HEK293 (cell line): ENCODE results near the gene CEBPZ.

Source experiments
- CTCF ChIA-PET: fragments of 350-600 bp; formaldehyde crosslinking; extraction: SDS; loops from one replicate; lab custom pipeline; 2021; ENCODE audit warnings: antibody characterized with exemption; lab: Yijun Ruan, JAX
- POLR2A ChIA-PET: fragments of 300-600 bp; formaldehyde crosslinking; extraction: SDS; loops from one replicate; lab custom pipeline; 2020; ENCODE audit warnings: antibody characterized with exemption, inconsistent platforms; lab: Yijun Ruan, JAX
- H3K27ac ChIP-seq: fragments of 200-500 bp; sonication (Bioruptor generic); 2 replicates; pipeline ENCODE4 v1.5.1; 2014; ENCODE audit warnings: low read depth, low read length, control low read depth, inconsistent platforms; ENCODE audit errors: extremely low read depth
- H3K36me3 ChIP-seq, 2 experiments: fragments of 200-500 bp in 1 of 2; sonication (Bioruptor generic) in 1 of 2; 1 replicate in 1 of 2; 2 replicates in 1 of 2; pipeline ENCODE4 v1.5.1; 2014 to 2017; ENCODE audit warnings: inconsistent platforms in 2 of 2, low read length in 2 of 2; ENCODE audit not compliant: control insufficient read depth in 2 of 2, insufficient read depth in 1 of 2
- H3K4me1 ChIP-seq: fragments of 200-500 bp; sonication (Bioruptor generic); 2 replicates; pipeline ENCODE4 v1.5.1; 2014; ENCODE audit warnings: mild to moderate bottlenecking, low read length, inconsistent platforms; ENCODE audit not compliant: control insufficient read depth, insufficient read depth
- H3K4me3 ChIP-seq: 2 replicates; pipeline ENCODE4 v1.5.1; 2011; ENCODE audit warnings: low read depth, mild to moderate bottlenecking, control low read depth, low read length, moderate library complexity
- H3K9me3 ChIP-seq: fragments of 200-500 bp; sonication (Bioruptor generic); 2 replicates; pipeline ENCODE4 v1.5.1; 2014; ENCODE audit warnings: low read depth, low read length, inconsistent platforms; ENCODE audit not compliant: control insufficient read depth, insufficient read depth
- ATF2 ChIP-seq: fragments of 450-650 bp; formaldehyde crosslinking; IDR thresholded peaks from 2 replicates; pipeline ENCODE4 v1.5.1; 2016; ENCODE audit warnings: missing biosample characterization, missing genetic modification characterization, low read depth
- CTCF ChIP-seq: fragments of 450-650 bp; formaldehyde crosslinking; IDR thresholded peaks from 2 replicates; pipeline ENCODE4 v1.5.1; 2016; ENCODE audit warnings: missing biosample characterization, missing genetic modification characterization
- PRDM1 ChIP-seq: fragments of 450-650 bp; formaldehyde crosslinking; IDR thresholded peaks from 2 replicates; pipeline ENCODE4; 2016; ENCODE audit warnings: missing biosample characterization, missing genetic modification characterization
- REPIN1 ChIP-seq: fragments of 450-650 bp; formaldehyde crosslinking; IDR thresholded peaks from 2 replicates; pipeline ENCODE4 v1.5.1; 2017; ENCODE audit warnings: missing biosample characterization, missing genetic modification characterization, low read depth
- SP7 ChIP-seq: fragments of 450-650 bp; formaldehyde crosslinking; IDR thresholded peaks from 2 replicates; pipeline ENCODE4 v1.5.1; 2016; ENCODE audit warnings: missing biosample characterization, missing genetic modification characterization
- TRIM28 ChIP-seq: IDR thresholded peaks from 2 replicates; pipeline ENCODE4 v1.6.1; 2011; ENCODE audit warnings: low read length, control low read depth, borderline replicate concordance
- WT1 ChIP-seq: fragments of 450-650 bp; formaldehyde crosslinking; IDR thresholded peaks from 2 replicates; pipeline ENCODE4 v1.5.1; 2016; ENCODE audit warnings: missing biosample characterization, missing genetic modification characterization
- ZBTB7A ChIP-seq: fragments of 450-650 bp; formaldehyde crosslinking; IDR thresholded peaks from 2 replicates; pipeline ENCODE4 v1.5.1; 2016; ENCODE audit warnings: low read depth, missing biosample characterization, missing genetic modification characterization
- ZNF133 ChIP-seq: fragments of 450-650 bp; formaldehyde crosslinking; IDR thresholded peaks from 2 replicates; pipeline ENCODE4 v1.5.1; 2016; ENCODE audit warnings: missing biosample characterization, missing genetic modification characterization
- ZNF175 ChIP-seq: fragments of 450-650 bp; formaldehyde crosslinking; IDR thresholded peaks from 2 replicates; pipeline ENCODE4 v1.5.1; 2016; ENCODE audit warnings: missing biosample characterization, missing genetic modification characterization
- ZNF202 ChIP-seq: fragments of 450-650 bp; formaldehyde crosslinking; IDR thresholded peaks from 2 replicates; pipeline ENCODE4 v1.5.1; 2016; ENCODE audit warnings: missing biosample characterization, missing genetic modification characterization, borderline replicate concordance
- ZNF211 ChIP-seq: fragments of 450-650 bp; formaldehyde crosslinking; IDR thresholded peaks from 2 replicates; pipeline ENCODE4 v1.5.1; 2016; ENCODE audit warnings: low read depth, missing biosample characterization, missing genetic modification characterization
- ZNF214 ChIP-seq: fragments of 450-650 bp; formaldehyde crosslinking; IDR thresholded peaks from 2 replicates; pipeline ENCODE4 v1.5.1; 2017; ENCODE audit warnings: missing biosample characterization, mild to moderate bottlenecking, missing genetic modification characterization, borderline replicate concordance
- ZNF221 ChIP-seq: fragments of 450-650 bp; formaldehyde crosslinking; IDR thresholded peaks from 2 replicates; pipeline ENCODE4 v1.5.1; 2017; ENCODE audit warnings: missing biosample characterization, missing genetic modification characterization, borderline replicate concordance
- ZNF311 ChIP-seq: fragments of 450-650 bp; formaldehyde crosslinking; IDR thresholded peaks from 2 replicates; pipeline ENCODE4 v1.5.1; 2017; ENCODE audit warnings: missing biosample characterization, missing genetic modification characterization, borderline replicate concordance
- ZNF335 ChIP-seq: fragments of 450-650 bp; formaldehyde crosslinking; conservative IDR thresholded peaks from 2 replicates; pipeline ENCODE4 v1.5.1; 2016; ENCODE audit warnings: missing biosample characterization, missing genetic modification characterization
- ZNF560 ChIP-seq: fragments of 450-650 bp; formaldehyde crosslinking; IDR thresholded peaks from 2 replicates; pipeline ENCODE4 v1.5.1; 2017; ENCODE audit warnings: missing biosample characterization, missing genetic modification characterization, borderline replicate concordance
- ZNF623 ChIP-seq: fragments of 450-650 bp; formaldehyde crosslinking; IDR thresholded peaks from 2 replicates; pipeline ENCODE4 v1.5.1; 2016; ENCODE audit warnings: missing biosample characterization, missing genetic modification characterization
- ZNF624 ChIP-seq: fragments of 450-650 bp; formaldehyde crosslinking; IDR thresholded peaks from 2 replicates; pipeline ENCODE4 v1.5.1; 2017; ENCODE audit warnings: missing biosample characterization, missing genetic modification characterization
- ZSCAN5A ChIP-seq: fragments of 450-650 bp; formaldehyde crosslinking; IDR thresholded peaks from 2 replicates; pipeline ENCODE4 v1.5.1; 2016; ENCODE audit warnings: missing biosample characterization, missing genetic modification characterization
- TF ChIP-seq, protein P1 (sequence below): fragments of 450-650 bp; formaldehyde crosslinking; IDR thresholded peaks from 2 replicates; pipeline ENCODE4 v1.5.1; 2016; ENCODE audit warnings: missing biosample characterization, missing genetic modification characterization
- TF ChIP-seq, protein P2 (sequence below): fragments of 450-650 bp; formaldehyde crosslinking; IDR thresholded peaks from 2 replicates; pipeline ENCODE4 v1.5.1; 2017; ENCODE audit warnings: missing biosample characterization, missing genetic modification characterization
- TF ChIP-seq, protein P3 (sequence below): fragments of 450-650 bp; formaldehyde crosslinking; IDR thresholded peaks from 2 replicates; pipeline ENCODE4 v1.5.1; 2016; ENCODE audit warnings: missing biosample characterization, missing genetic modification characterization
- TF ChIP-seq, protein P4 (sequence below): fragments of 450-650 bp; formaldehyde crosslinking; IDR thresholded peaks from 2 replicates; pipeline ENCODE4 v1.5.1; 2016; ENCODE audit warnings: missing biosample characterization, missing genetic modification characterization

Gene CEBPZ

GRCh38 chr2:37223131-37223530 lies 8.3 kb downstream of the CEBPZ start (continued):
- TF ChIP-seq, protein P1, sequence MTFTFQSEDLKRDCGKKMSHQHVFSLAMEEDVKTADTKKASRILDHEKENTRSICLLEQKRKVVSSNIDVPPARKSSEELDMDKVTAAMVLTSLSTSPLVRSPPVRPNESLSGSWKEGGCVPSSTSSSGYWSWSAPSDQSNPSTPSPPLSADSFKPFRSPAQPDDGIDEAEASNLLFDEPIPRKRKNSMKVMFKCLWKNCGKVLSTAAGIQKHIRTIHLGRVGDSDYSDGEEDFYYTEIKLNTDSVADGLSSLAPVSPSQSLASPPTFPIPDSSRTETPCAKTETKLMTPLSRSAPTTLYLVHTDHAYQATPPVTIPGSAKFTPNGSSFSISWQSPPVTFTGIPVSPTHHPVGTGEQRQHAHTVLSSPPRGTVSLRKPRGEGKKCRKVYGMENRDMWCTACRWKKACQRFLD (tag by site-specific recombination), result no peak
- TF ChIP-seq ZNF623 (no peak), PRDM1 (tag by site-specific recombination) (no peak), ZNF211 (no peak)
- TF ChIP-seq, protein P2, sequence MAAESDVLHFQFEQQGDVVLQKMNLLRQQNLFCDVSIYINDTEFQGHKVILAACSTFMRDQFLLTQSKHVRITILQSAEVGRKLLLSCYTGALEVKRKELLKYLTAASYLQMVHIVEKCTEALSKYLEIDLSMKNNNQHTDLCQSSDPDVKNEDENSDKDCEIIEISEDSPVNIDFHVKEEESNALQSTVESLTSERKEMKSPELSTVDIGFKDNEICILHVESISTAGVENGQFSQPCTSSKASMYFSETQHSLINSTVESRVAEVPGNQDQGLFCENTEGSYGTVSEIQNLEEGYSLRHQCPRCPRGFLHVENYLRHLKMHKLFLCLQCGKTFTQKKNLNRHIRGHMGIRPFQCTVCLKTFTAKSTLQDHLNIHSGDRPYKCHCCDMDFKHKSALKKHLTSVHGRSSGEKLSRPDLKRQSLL (tag by site-specific recombination), result no peak

GRCh38 chr2:37219046-37219445 lies 12.3 kb downstream of the CEBPZ start:
- Histone ChIP-seq H3K9me3 (no peaks in the 10 kb centered on the region), H3K27ac (no peak overlapping the region), H3K4me1 (no peaks in the 10 kb centered on the region), H3K4me3 (no peak overlapping the region), H3K36me3 (peaks cover 87 to 88% of the 10 kb centered on the region in 2 experiments)
- TF ChIP-seq REPIN1 (tag by site-specific recombination), result no peak
- TF ChIP-seq TRIM28, result no peak
- no peak for TF ChIP-seq ZNF214 (tag by site-specific recombination)
- TF ChIP-seq, protein P3, sequence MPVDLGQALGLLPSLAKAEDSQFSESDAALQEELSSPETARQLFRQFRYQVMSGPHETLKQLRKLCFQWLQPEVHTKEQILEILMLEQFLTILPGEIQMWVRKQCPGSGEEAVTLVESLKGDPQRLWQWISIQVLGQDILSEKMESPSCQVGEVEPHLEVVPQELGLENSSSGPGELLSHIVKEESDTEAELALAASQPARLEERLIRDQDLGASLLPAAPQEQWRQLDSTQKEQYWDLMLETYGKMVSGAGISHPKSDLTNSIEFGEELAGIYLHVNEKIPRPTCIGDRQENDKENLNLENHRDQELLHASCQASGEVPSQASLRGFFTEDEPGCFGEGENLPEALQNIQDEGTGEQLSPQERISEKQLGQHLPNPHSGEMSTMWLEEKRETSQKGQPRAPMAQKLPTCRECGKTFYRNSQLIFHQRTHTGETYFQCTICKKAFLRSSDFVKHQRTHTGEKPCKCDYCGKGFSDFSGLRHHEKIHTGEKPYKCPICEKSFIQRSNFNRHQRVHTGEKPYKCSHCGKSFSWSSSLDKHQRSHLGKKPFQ (tag by site-specific recombination), result no peak
- no peak for TF ChIP-seq ZNF311 (tag by site-specific recombination)
- no peak for TF ChIP-seq ZSCAN5A
- no peak for TF ChIP-seq ZNF624 (tag by site-specific recombination)
- TF ChIP-seq CTCF (tag by site-specific recombination), result no peak
- TF ChIP-seq ATF2, result no peak
- TF ChIP-seq ZNF175 (tag by site-specific recombination), result no peak
- TF ChIP-seq ZBTB7A (tag by site-specific recombination), result no peak
- no peak for TF ChIP-seq SP7 (tag by site-specific recombination)
- TF ChIP-seq ZNF560 (tag by site-specific recombination), result no peak
- no peak for TF ChIP-seq ZNF202
- TF ChIP-seq ZNF133 (tag by site-specific recombination), result no peak
- TF ChIP-seq ZNF335 (tag by site-specific recombination), result no peak
- no peak for TF ChIP-seq WT1
- TF ChIP-seq, protein P4, sequence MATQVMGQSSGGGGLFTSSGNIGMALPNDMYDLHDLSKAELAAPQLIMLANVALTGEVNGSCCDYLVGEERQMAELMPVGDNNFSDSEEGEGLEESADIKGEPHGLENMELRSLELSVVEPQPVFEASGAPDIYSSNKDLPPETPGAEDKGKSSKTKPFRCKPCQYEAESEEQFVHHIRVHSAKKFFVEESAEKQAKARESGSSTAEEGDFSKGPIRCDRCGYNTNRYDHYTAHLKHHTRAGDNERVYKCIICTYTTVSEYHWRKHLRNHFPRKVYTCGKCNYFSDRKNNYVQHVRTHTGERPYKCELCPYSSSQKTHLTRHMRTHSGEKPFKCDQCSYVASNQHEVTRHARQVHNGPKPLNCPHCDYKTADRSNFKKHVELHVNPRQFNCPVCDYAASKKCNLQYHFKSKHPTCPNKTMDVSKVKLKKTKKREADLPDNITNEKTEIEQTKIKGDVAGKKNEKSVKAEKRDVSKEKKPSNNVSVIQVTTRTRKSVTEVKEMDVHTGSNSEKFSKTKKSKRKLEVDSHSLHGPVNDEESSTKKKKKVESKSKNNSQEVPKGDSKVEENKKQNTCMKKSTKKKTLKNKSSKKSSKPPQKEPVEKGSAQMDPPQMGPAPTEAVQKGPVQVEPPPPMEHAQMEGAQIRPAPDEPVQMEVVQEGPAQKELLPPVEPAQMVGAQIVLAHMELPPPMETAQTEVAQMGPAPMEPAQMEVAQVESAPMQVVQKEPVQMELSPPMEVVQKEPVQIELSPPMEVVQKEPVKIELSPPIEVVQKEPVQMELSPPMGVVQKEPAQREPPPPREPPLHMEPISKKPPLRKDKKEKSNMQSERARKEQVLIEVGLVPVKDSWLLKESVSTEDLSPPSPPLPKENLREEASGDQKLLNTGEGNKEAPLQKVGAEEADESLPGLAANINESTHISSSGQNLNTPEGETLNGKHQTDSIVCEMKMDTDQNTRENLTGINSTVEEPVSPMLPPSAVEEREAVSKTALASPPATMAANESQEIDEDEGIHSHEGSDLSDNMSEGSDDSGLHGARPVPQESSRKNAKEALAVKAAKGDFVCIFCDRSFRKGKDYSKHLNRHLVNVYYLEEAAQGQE (tag by site-specific recombination), result no peak
- no peak for TF ChIP-seq ZNF221 (tag by site-specific recombination)
- CTCF ChIA-PET, result interaction anchor here (0.7 kb wide), 1 partner anchor 179 kb away, joined by 3 read pairs; no protein-coding TSS in a partner anchor
- POLR2A ChIA-PET, result no interaction called here
